ENCODE data around the gene LRMDA. TPM values are rescaled to one million over a fixed set of nuclear protein-coding genes. Genes with fewer than 3 reads are reported as not detected.

LRMDA gene
- total RNA-seq, 2 experiments from 2014 or later: not detected

DNA sequence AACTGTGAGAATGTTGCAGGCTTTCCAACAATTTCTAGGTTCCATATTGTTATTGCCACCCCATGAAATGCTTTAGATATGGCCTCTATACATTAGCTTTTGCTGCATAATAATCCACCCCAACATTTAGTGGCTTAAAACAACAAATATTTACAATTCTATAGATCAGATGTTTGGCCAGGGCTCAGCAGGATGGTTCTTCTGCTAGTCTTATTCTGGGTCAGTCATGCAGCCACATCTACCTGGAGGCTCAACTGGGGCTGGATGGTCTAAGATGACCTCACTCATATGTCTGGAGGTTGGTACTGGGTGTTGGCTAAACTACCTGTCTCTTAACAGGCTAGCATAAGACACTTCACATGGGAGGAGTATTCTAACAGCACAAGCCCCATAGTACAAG is 607.3 kb downstream of the LRMDA start:
- POLR2A ChIA-PET: no interaction called here
- no peak overlapping the region for H3K27ac ChIP-seq (ENCODE audit: low read depth, low read length, poor library complexity, severe bottlenecking)
- H3K9me2 ChIP-seq (ENCODE audit: insufficient read depth, low read length): no peaks in the 10 kb centered on the region
- H3K4me3 ChIP-seq (ENCODE audit: low read depth, low read length, poor library complexity, severe bottlenecking): no peak overlapping the region
- CTCF ChIA-PET (ENCODE audit: unreplicated experiment): no interaction called here
- H3K4me2 ChIP-seq (ENCODE audit: low read length): no peak overlapping the region
- BruUV-seq (replicated peaks): no TSS peak
- H3K9me3 ChIP-seq (ENCODE audit: low read length): no peaks in the 10 kb centered on the region
- TF ChIP-seq, protein P1, sequence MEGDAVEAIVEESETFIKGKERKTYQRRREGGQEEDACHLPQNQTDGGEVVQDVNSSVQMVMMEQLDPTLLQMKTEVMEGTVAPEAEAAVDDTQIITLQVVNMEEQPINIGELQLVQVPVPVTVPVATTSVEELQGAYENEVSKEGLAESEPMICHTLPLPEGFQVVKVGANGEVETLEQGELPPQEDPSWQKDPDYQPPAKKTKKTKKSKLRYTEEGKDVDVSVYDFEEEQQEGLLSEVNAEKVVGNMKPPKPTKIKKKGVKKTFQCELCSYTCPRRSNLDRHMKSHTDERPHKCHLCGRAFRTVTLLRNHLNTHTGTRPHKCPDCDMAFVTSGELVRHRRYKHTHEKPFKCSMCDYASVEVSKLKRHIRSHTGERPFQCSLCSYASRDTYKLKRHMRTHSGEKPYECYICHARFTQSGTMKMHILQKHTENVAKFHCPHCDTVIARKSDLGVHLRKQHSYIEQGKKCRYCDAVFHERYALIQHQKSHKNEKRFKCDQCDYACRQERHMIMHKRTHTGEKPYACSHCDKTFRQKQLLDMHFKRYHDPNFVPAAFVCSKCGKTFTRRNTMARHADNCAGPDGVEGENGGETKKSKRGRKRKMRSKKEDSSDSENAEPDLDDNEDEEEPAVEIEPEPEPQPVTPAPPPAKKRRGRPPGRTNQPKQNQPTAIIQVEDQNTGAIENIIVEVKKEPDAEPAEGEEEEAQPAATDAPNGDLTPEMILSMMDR (conservative IDR thresholded peaks at IDR 0.05; ENCODE audit: low read length): no peak
- TF ChIP-seq EZH2phosphoT487 (IDR thresholded peaks at IDR 0.05; ENCODE audit: borderline replicate concordance, low read depth, low read length): no peak
- no peaks in the 10 kb centered on the region for H3K4me1 ChIP-seq (ENCODE audit: insufficient read depth, low read length, poor library complexity, severe bottlenecking)
- intact Hi-C loops (cut with micrococcal nuclease; ENCODE audit: unreplicated experiment): no loop called here
- H2AFZ ChIP-seq (ENCODE audit: low read length): no peak overlapping the region
- no peaks in the 10 kb centered on the region for H4K20me1 ChIP-seq (ENCODE audit: insufficient read depth, low read length)
- no peaks in the 10 kb centered on the region for H3K36me3 ChIP-seq (ENCODE audit: insufficient read depth, low read length)
- DNase-seq (ENCODE audit: low spot score): no peak
- no peaks in the 10 kb centered on the region for H3K79me2 ChIP-seq (ENCODE audit: insufficient read depth, low read depth, low read length)

DNA sequence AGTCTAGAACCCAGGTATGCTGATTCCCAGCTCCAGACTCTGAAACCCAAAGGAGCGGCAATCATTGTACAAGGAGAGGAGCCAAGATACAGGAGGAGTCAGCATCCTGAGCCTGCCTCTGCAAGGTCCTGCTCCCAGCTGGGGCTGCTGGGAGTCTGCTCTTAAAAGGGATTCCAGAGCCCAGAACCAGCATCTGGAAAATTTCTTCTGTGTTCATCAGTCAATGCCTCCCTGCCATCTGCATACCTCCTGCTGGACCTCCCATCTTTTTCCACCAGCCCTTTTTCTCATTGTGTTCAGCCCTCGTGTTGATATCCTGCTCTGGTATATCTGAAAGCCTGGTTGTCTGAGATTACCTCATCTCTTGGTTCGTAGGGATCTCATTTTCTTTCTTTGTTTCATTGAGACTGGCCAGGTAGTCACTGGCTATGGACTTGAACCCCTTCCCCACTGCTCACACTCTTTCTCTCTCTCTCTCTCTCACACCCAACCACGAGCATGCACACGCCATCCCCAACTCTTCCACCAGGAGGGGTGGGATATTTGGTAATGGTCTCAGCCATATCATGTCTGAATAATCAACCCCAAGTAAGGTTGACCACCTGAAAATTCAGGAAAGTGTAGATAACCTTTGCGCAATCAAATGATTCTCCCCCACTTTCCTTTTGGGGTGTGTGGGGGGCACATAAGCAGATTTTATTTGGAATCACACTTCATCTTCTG is 608.8 kb downstream of the LRMDA start:
- no peak overlapping the region for H3K4me2 ChIP-seq (ENCODE audit: low read length)
- ChIA-PET POLR2A (no interaction called here), CTCF (ENCODE audit: unreplicated experiment) (no interaction called here)
- no peaks in the 10 kb centered on the region for H3K79me2 ChIP-seq (ENCODE audit: insufficient read depth, low read depth, low read length)
- H2AFZ ChIP-seq (ENCODE audit: low read length): no peak overlapping the region
- H4K20me1 ChIP-seq (ENCODE audit: insufficient read depth, low read length): no peaks in the 10 kb centered on the region
- intact Hi-C loops (cut with micrococcal nuclease; ENCODE audit: unreplicated experiment): no loop called here
- no peak overlapping the region for H3K27ac ChIP-seq (ENCODE audit: low read depth, low read length, poor library complexity, severe bottlenecking)
- H3K36me3 ChIP-seq (ENCODE audit: insufficient read depth, low read length): no peaks in the 10 kb centered on the region
- H3K4me1 ChIP-seq (ENCODE audit: insufficient read depth, low read length, poor library complexity, severe bottlenecking): no peaks in the 10 kb centered on the region
- H3K4me3 ChIP-seq (ENCODE audit: low read depth, low read length, poor library complexity, severe bottlenecking): no peak overlapping the region
- H3K9me3 ChIP-seq (ENCODE audit: low read length): no peaks in the 10 kb centered on the region
- no peak for TF ChIP-seq EZH2phosphoT487 (IDR thresholded peaks at IDR 0.05; ENCODE audit: borderline replicate concordance, low read depth, low read length)
- TF ChIP-seq, protein P1 (conservative IDR thresholded peaks at IDR 0.05; ENCODE audit: low read length): no peak
- no TSS peak for BruUV-seq (replicated peaks)
- no peak for DNase-seq (ENCODE audit: low spot score)
- no peaks in the 10 kb centered on the region for H3K9me2 ChIP-seq (ENCODE audit: insufficient read depth, low read length)

- ChIA-PET POLR2A (no interaction called here), CTCF (ENCODE audit: unreplicated experiment) (no interaction called here)
- Histone ChIP-seq H3K79me2 (ENCODE audit: insufficient read depth, low read depth, low read length) (no peaks in the 10 kb centered on the region), H3K4me3 (ENCODE audit: low read depth, low read length, poor library complexity, severe bottlenecking) (no peak overlapping the region), H4K20me1 (ENCODE audit: insufficient read depth, low read length) (no peaks in the 10 kb centered on the region), H3K4me2 (ENCODE audit: low read length) (no peak overlapping the region), H2AFZ (ENCODE audit: low read length) (no peak overlapping the region), H3K27ac (ENCODE audit: low read depth, low read length, poor library complexity, severe bottlenecking) (no peak overlapping the region), H3K9me2 (ENCODE audit: insufficient read depth, low read length) (no peaks in the 10 kb centered on the region), H3K9me3 (ENCODE audit: low read length) (no peaks in the 10 kb centered on the region), H3K4me1 (ENCODE audit: insufficient read depth, low read length, poor library complexity, severe bottlenecking) (no peaks in the 10 kb centered on the region), H3K36me3 (ENCODE audit: insufficient read depth, low read length) (no peaks in the 10 kb centered on the region)
- intact Hi-C loops (cut with micrococcal nuclease; ENCODE audit: unreplicated experiment): no loop called here
- TF ChIP-seq, protein P1 (conservative IDR thresholded peaks at IDR 0.05; ENCODE audit: low read length): no peak
- no peak for TF ChIP-seq EZH2phosphoT487 (IDR thresholded peaks at IDR 0.05; ENCODE audit: borderline replicate concordance, low read depth, low read length)
- BruUV-seq (replicated peaks): no TSS peak
- no peak for DNase-seq (ENCODE audit: low spot score)
Measured at GRCh38 chr10:76040830-76041220, 609.4 kb downstream of the LRMDA start.

All from OCI-LY7 (cell line).